SH-SY5Y (cell line): ENCODE data around the gene VDR.

ENCODE experiments used
- GATA2 ChIP-seq: IDR thresholded peaks from 2 replicates; pipeline ENCODE4 v1.6.1; 2011; ENCODE audit warnings: mild to moderate bottlenecking, low read depth, low read length
- GATA3 ChIP-seq: IDR thresholded peaks from 2 replicates; pipeline ENCODE4 v1.6.1; 2011; ENCODE audit warnings: low read depth, mild to moderate bottlenecking, low read length, moderate library complexity

GRCh38 chr12:47821346-47821706 lies 83.5 kb downstream of the VDR start:
- no peak for TF ChIP-seq GATA2
- no peak for TF ChIP-seq GATA3
